CD4-positive, alpha-beta T cell (primary cell): ENCODE results near the gene ZSCAN31. TPM values are rescaled to one million over a fixed set of nuclear protein-coding genes. Genes with fewer than 3 reads are reported as not detected.
"Not testable (repeated sequence)": the region's sequence is repeated elsewhere in the genome, so short reads cannot be mapped to it uniquely, and the experiment has no call there.

ENCODE experiments used
- ATAC-seq: fragments of 200-7000 bp; cut with Tn5 transposase; one replicate; pipeline ENCODE4 v1.10.0; 2022; ENCODE audit warnings: mild to moderate bottlenecking; ENCODE audit not compliant: poor library complexity
- CTCF ChIA-PET: fragments of 350-600 bp; sonication (Branson Sonifier 250); formaldehyde crosslinking; loops from one replicate; lab custom pipeline; 2021; ENCODE audit warnings: antibody characterized with exemption, inconsistent platforms; lab: Charles Lee
- POLR2A ChIA-PET: fragments of 350-600 bp; sonication (Branson Sonifier 250); formaldehyde crosslinking; loops from one replicate; lab custom pipeline; 2021; ENCODE audit warnings: antibody characterized with exemption, inconsistent platforms; lab: Charles Lee
- DNase-seq, 14 experiments: peaks; one replicate each; pipeline ENCODE4 v3.0.0-alpha.2; 2013 to 2020; ENCODE audit warnings: mixed read lengths in 2 of 14
- H3K27ac ChIP-seq, 2 donors: one replicate each; pipeline versions ENCODE4 v1.5.1 to v1.7.0; 2013; ENCODE audit warnings: low read length in 2 of 2, low read depth in 1 of 2, mild to moderate bottlenecking in 1 of 2
- H3K27me3 ChIP-seq, 2 experiments: 1 replicate in 1 of 2; 2 replicates in 1 of 2; pipeline versions ENCODE4 v1.6.1 to v1.7.0; 2013; ENCODE audit warnings: low read length in 2 of 2, control low read depth in 1 of 2, mild to moderate bottlenecking in 1 of 2, moderate library complexity in 1 of 2; ENCODE audit not compliant: insufficient read depth in 2 of 2, control insufficient read depth in 1 of 2
- H3K36me3 ChIP-seq: one replicate; pipeline ENCODE4 v1.6.1; 2013; ENCODE audit warnings: low read length, control low read depth; ENCODE audit not compliant: insufficient read depth
- H3K4me1 ChIP-seq: one replicate; pipeline ENCODE4 v1.6.1; 2013; ENCODE audit warnings: low read length, control low read depth; ENCODE audit not compliant: insufficient read depth
- H3K4me3 ChIP-seq: one replicate; pipeline ENCODE4 v1.5.1; 2013; ENCODE audit warnings: mild to moderate bottlenecking, low read length, moderate library complexity
- H3K9me3 ChIP-seq, 2 experiments: 1 replicate in 1 of 2; 2 replicates in 1 of 2; pipeline versions ENCODE4 v1.6.1 to v1.7.0; 2013; ENCODE audit warnings: low read length in 2 of 2, mild to moderate bottlenecking in 2 of 2, control low read depth in 1 of 2, moderate library complexity in 1 of 2; ENCODE audit not compliant: control insufficient read depth in 1 of 2, insufficient read depth in 1 of 2
- H3K27ac Mint-ChIP-seq: one replicate; pipeline ENCODE4 v1.8.0; 2020; ENCODE audit warnings: mixed read lengths
- H3K27me3 Mint-ChIP-seq: one replicate; pipeline ENCODE4 v1.8.0; 2021; ENCODE audit warnings: mixed read lengths
- H3K36me3 Mint-ChIP-seq: one replicate; pipeline ENCODE4 v1.8.0; 2021; ENCODE audit warnings: low read depth, mixed read lengths
- H3K4me1 Mint-ChIP-seq: one replicate; pipeline ENCODE4 v1.8.0; 2021; ENCODE audit warnings: low read depth, mixed read lengths
- H3K4me3 Mint-ChIP-seq: one replicate; pipeline ENCODE4 v1.8.0; 2020; ENCODE audit warnings: mild to moderate bottlenecking, mixed read lengths
- H3K9me3 Mint-ChIP-seq: one replicate; pipeline ENCODE4 v1.8.0; 2020; ENCODE audit warnings: mixed read lengths
- intact Hi-C, 2 experiments: fragments of 100-400 bp; cut with DNase I in 1 of 2; cut with micrococcal nuclease in 1 of 2; formaldehyde crosslinking; loops; one replicate each; pipeline versions ENCODE4 v1.15.1 to v1.9.0; 2023 to 2025; cut with DNase I, micrococcal nuclease
- total RNA-seq, 174 experiments: library from RNA in 2 of 174; stranded (reverse) in 2 of 174; gene quantifications; one replicate each; pipeline ENCODE4 v1.2.3 and lab custom pipeline; 2021 to 2026
- TF ChIP-seq, protein P1 (sequence below): fragments of 200-600 bp; IDR thresholded peaks from one replicate; pipeline ENCODE4 v1.8.0; 2022; ENCODE audit warnings: antibody characterized with exemption, mild to moderate bottlenecking

ZSCAN31 gene
- total RNA-seq, 2 experiments from 2014 or later = 0.88 to 1.1 TPM

DNA sequence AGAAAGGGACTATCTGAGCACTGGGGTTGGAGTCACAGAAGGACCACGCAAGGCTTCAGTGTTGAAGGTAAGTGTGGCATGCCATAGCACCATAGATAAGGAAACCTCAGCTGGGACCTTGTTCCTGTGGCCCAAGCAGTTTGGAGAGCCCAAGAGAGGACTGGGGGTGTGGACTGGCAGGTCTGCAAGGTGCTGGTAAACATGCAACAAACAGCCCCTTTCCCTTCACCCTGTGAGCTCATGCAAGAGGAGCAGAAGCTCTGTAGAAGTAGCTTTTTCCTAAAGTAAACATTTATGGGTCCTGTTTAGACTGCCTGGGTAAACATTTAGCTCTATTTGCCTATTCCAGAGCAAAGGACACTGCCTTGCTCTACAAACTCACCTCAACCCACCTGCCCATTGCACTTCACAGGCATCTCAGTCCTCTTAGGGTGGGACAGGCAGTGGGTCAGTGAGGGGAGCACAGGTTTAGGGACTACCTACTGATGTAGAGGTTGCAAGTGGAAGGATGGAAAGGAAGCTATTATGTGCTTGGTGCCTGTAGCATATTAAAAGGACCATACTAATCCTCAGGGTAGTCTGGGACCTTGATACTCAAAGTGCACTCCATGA is 12.0 kb downstream of the ZSCAN31 start:
- TF ChIP-seq, protein P1, sequence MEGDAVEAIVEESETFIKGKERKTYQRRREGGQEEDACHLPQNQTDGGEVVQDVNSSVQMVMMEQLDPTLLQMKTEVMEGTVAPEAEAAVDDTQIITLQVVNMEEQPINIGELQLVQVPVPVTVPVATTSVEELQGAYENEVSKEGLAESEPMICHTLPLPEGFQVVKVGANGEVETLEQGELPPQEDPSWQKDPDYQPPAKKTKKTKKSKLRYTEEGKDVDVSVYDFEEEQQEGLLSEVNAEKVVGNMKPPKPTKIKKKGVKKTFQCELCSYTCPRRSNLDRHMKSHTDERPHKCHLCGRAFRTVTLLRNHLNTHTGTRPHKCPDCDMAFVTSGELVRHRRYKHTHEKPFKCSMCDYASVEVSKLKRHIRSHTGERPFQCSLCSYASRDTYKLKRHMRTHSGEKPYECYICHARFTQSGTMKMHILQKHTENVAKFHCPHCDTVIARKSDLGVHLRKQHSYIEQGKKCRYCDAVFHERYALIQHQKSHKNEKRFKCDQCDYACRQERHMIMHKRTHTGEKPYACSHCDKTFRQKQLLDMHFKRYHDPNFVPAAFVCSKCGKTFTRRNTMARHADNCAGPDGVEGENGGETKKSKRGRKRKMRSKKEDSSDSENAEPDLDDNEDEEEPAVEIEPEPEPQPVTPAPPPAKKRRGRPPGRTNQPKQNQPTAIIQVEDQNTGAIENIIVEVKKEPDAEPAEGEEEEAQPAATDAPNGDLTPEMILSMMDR = no peak
- intact Hi-C loops = no loop called here
- Histone ChIP-seq H3K27me3 (no peaks in the 10 kb centered on the region), H3K9me3 (peaks cover 9 to 21% of the 10 kb centered on the region in 2 experiments), H3K36me3 (no peaks in the 10 kb centered on the region), H3K4me1 (no peaks in the 10 kb centered on the region), H3K4me3 (no peak overlapping the region), H3K27ac (no peak overlapping the region)
- H3K27ac Mint-ChIP-seq = no peak overlapping the region
- DNase-seq (no peak), ATAC-seq (no peak)
- POLR2A ChIA-PET = no interaction called here
- peaks cover 27% of the 10 kb centered on the region for H3K27me3 Mint-ChIP-seq
- H3K36me3 Mint-ChIP-seq = peaks cover 28% of the 10 kb centered on the region
- peaks cover 14% of the 10 kb centered on the region for H3K9me3 Mint-ChIP-seq
- no peak overlapping the region for H3K4me3 Mint-ChIP-seq
- no peaks in the 10 kb centered on the region for H3K4me1 Mint-ChIP-seq
- CTCF ChIA-PET = no interaction called here

DNA sequence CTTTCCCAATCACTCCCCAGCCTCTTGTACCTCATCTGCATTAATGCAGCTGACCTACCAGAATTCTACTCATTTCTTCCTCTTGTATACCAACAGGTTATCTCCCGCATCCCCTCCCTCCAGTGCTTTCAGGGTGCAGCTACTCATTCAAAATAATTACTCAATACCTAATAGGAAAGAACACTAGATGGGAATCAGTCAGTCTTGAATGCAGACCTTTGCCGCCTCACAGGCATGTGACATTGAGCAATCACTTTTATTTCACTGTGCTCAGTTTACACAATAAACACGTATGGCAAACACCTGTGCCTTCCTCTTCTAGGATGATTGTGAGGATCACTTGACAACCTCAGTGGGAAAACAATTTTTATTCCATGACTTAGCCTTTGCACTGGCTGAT is 13.3 kb downstream of the ZSCAN31 start:
- Mint-ChIP-seq H3K9me3 (peaks cover 10% of the 10 kb centered on the region), H3K4me1 (no peaks in the 10 kb centered on the region), H3K36me3 (peaks cover 23% of the 10 kb centered on the region), H3K4me3 (no peak overlapping the region), H3K27ac (no peak overlapping the region), H3K27me3 (peaks cover 27% of the 10 kb centered on the region)
- H3K36me3 ChIP-seq = no peaks in the 10 kb centered on the region
- peaks cover 9 to 20% of the 10 kb centered on the region in 2 experiments for H3K9me3 ChIP-seq
- DNase-seq (no peak), ATAC-seq (no peak)
- no peak overlapping the region for H3K27ac ChIP-seq
- POLR2A ChIA-PET = no interaction called here
- no peaks in the 10 kb centered on the region for H3K27me3 ChIP-seq
- no peak overlapping the region for H3K4me3 ChIP-seq
- CTCF ChIA-PET = interaction anchor here (0.7 to 0.8 kb wide), 2 partner anchors 24 to 55 kb away, joined by 3 read pairs; partner anchors contain the start of gene ZSCAN26
- intact Hi-C loops = no loop called here
- H3K4me1 ChIP-seq = no peaks in the 10 kb centered on the region
- TF ChIP-seq, protein P1 = no peak

DNA sequence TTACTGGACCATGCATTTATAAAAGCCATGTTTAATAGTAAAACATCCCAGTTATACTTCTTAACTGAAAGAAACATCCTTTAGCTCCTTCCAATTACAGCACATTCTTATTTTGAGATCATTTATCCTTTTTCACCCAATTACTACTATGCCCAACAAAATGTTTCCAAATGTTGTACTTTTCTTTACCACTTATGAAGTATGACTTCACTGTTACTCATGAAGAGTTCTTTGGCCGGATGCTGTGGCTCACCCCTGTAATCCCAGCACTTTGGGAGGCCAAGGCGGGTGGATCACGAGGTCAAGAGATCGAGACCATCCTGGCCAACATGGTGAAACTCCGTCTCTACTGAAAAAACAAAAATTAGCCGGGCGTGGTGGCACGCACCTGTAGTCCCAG is 18.1 kb downstream of the ZSCAN31 start:
- H3K4me3 Mint-ChIP-seq, H3K36me3 Mint-ChIP-seq, H3K4me3 ChIP-seq, CTCF ChIA-PET, H3K36me3 ChIP-seq, ATAC-seq, H3K27ac Mint-ChIP-seq, H3K27ac ChIP-seq, H3K9me3 ChIP-seq, H3K27me3 ChIP-seq, H3K9me3 Mint-ChIP-seq, H3K4me1 Mint-ChIP-seq, H3K4me1 ChIP-seq, intact Hi-C loops, DNase-seq: not testable (repeated sequence)
- POLR2A ChIA-PET = interaction anchor here (1.1 kb wide), 1 partner anchor 51 kb away, joined by 4 read pairs; the partner anchor contains the start of gene ZSCAN26
- H3K27me3 Mint-ChIP-seq = peaks cover 21% of the 10 kb centered on the region

DNA sequence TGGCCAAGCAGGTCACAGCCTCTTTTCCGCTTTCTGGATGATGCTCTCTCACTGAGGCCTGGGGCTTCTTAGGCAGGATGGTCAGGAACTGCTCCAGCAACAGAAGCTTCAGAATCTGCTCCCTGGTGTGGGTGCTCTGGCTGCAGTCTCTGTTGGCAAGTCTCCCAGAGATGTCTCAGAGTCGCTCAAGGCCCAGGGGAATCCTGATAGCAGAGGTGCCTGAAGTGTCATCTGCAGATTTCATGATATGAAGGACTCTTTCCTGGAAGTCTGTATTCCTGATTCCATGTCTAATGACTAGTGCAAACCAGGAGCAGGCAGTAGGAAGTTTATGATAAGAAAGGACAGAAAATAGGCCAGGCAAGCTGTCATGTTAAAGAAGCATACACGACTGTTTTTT is 20.3 kb downstream of the ZSCAN31 start:
- Histone ChIP-seq H3K9me3 (peaks cover 0 to 4% of the 10 kb centered on the region in 2 experiments), H3K27me3 (peaks cover 0 to 6% of the 10 kb centered on the region in 2 experiments), H3K27ac (no peak overlapping the region), H3K4me1 (no peaks in the 10 kb centered on the region), H3K4me3 (no peak overlapping the region), H3K36me3 (no peaks in the 10 kb centered on the region)
- ChIA-PET CTCF (no interaction called here), POLR2A (no interaction called here)
- H3K9me3 Mint-ChIP-seq = no peaks in the 10 kb centered on the region
- no peaks in the 10 kb centered on the region for H3K36me3 Mint-ChIP-seq
- peaks cover 19% of the 10 kb centered on the region for H3K27me3 Mint-ChIP-seq
- no peak overlapping the region for H3K4me3 Mint-ChIP-seq
- TF ChIP-seq, protein P1 = no peak
- DNase-seq (no peak), ATAC-seq (no peak)
- intact Hi-C loops = no loop called here
- H3K4me1 Mint-ChIP-seq = no peaks in the 10 kb centered on the region
- no peak overlapping the region for H3K27ac Mint-ChIP-seq
